NCI-H345 treated with DMSO at 0.1 percent for 48 hours (cell line): ENCODE data around the gene FTH1.
"Not testable (repeated sequence)": the region's sequence is repeated elsewhere in the genome, so short reads cannot be mapped to it uniquely, and the experiment has no call there.

ENCODE experiments used
- DNase-seq: peaks from one replicate; lab custom pipeline; 2025; ENCODE audit not compliant: unreplicated experiment; lab: John Stamatoyannopoulos, UW

The FTH1 gene

DNA sequence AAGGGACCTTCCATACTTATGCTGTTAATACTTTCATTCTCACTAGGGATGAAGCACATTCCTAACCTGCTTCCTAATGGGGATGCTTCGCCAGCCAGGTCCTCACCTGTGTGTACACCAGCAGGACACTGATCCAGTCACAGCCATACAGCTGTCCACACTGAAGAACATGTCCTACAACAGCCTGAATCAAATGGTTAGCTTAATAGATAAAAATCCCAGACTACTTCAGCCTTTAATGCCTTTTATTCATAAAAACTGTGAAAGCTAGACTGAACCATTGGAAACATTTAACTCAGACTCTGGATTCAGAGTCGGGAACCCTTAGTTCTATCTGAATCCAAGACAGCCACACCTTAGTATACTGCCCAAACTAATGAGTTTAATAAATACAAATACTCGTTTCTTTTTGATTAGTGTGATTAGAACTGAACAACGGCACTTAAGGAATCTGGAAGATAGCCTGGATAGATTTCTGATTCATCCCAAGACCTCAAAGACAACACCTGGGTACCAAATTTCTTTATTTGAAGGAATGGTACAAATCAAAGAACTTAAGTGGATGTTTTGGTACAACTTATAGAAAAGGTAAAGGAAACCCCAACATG is 3.3 kb downstream of the FTH1 start:
- DNase-seq, result no peak

- DNase-seq, result no peak
Observed at GRCh38 chr11:61963282-61964057, 4.0 kb downstream of the FTH1 start.

- no peak for DNase-seq
Observed at GRCh38 chr11:61963016-61963281, 4.5 kb downstream of the FTH1 start.

DNA sequence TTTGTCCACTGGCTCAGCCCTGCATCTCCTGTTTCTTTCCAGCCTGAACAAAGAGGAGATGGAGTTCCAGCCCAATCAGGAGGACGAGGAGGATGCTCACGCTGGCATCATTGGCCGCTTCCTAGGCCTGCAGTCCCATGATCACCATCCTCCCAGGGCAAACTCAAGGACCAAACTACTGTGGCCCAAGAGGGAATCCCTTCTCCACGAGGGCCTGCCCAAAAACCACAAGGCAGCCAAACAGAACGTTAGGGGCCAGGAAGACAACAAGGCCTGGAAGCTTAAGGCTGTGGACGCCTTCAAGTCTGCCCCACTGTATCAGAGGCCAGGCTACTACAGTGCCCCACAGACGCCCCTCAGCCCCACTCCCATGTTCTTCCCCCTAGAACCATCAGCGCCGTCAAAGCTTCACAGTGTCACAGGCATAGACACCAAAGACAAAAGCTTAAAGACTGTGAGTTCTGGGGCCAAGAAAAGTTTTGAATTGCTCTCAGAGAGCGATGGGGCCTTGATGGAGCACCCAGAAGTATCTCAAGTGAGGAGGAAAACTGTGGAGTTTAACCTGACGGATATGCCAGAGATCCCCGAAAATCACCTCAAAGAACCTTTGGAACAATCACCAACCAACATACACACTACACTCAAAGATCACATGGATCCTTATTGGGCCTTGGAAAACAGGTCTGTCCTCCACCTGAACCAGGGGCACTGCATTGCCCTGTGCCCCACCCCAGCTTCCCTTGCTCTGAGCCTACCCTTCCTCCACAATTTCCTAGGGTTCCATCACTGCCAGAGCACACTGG is 5.0 kb downstream of the FTH1 start:
- DNase-seq, result no peak

- DNase-seq, result no peak
Observed at GRCh38 chr11:61961570-61962212, 5.7 kb downstream of the FTH1 start.

GRCh38 chr11:61960532-61960931 is 6.9 kb downstream of the FTH1 start:
- DNase-seq, result no peak

- DNase-seq, result no peak
Observed at GRCh38 chr11:61959678-61960077, 7.8 kb downstream of the FTH1 start.

GRCh38 chr11:61959114-61959513 is 8.3 kb downstream of the FTH1 start:
- DNase-seq, result no peak

DNA sequence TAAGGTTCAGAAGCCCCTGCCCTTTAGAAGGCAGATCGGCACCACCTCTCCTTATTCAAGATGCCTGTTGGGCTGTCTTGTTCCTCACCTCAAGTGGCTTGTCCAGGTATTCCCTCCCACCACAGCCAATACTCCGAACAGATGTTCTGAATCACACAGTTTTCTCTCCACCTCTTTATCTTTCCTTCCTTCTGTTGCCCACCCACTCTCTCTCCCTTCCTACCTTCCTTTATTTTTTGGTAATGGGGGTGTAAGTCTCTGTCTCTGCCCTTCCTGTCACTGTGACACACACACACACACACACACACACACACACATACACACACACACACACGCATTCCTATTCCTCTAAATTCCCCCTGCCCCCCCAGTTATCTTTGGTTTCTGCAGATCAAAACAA is 8.8 kb downstream of the FTH1 start:
- DNase-seq, result no peak

DNA sequence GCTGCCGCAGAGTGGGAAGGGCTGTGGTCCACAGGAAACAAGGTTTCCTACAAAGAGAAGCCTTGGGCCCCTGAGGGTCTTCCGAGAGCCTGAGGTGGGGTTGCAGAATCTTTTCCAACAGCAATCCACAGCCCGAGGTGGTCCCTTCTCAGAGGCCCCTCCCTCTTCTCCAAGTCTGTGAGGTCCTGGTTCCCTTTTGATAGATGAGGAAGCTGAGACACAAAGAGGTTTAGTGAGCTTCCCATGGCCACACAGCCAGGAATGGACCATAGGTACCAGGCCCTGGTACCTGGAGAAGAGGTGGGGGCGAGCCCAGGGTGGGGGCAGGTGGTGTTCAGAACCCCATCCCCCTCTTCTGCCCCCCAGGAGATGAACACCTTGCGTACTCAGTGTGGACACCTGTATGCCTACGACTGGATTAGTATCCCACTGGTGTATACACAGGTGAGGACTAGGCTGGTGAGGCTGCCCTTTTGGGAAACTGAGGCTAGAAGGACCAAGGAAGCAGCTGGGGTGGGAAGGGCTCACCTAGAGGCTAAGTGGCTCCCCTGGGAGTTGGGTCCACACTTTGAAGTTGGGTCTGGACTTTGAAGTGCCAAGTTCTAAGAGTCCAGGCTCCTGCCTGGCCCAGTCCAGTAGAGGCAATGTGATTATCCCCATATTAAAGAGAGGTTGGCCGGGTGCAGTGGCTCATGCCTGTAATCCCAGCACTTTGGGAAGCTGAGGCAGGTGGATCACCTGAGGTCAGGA is 10.2 kb downstream of the FTH1 start:
- DNase-seq, result no peak

DNA sequence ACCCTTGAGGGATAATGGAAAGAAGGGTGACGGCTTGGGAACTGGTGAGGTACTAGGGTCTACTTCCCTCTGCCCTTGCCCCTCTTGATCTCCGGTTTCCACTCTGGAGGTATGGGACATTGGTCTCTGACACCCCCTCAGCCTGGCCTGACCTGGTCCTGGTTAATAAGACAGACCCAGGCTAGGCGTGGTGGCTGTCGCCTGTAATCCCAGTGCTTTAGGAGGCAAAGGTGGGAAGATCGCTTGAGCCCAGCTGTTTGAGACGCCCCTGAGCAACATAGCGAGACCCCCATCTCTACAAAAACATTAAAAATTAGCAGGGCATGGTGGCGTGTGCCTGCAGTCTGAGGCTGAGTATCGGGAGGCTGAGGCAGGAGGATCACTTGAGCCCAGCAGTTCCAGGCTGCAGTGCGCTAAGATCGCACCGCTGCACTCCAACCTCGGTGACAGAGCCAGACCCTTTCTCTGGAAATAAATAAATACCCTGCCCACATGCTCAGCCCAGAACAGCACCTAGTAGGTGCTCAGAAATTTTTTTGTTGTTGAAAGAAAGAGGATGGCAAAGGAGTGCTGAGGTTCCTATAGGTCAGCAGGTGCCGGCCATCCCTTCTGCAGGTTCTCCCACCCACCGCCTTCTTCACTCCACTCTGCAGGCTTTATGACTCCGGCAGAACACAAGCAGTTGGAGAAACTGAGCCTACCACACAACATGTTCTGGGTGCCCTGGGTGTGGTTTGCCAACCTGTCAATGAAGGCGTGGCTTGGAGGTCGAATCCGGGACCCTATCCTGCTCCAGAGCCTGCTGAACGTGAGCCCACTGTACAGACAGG is 11.0 kb downstream of the FTH1 start:
- DNase-seq, result no peak

GRCh38 chr11:61955422-61956135 is 11.9 kb downstream of the FTH1 start:
- no peak for DNase-seq

DNA sequence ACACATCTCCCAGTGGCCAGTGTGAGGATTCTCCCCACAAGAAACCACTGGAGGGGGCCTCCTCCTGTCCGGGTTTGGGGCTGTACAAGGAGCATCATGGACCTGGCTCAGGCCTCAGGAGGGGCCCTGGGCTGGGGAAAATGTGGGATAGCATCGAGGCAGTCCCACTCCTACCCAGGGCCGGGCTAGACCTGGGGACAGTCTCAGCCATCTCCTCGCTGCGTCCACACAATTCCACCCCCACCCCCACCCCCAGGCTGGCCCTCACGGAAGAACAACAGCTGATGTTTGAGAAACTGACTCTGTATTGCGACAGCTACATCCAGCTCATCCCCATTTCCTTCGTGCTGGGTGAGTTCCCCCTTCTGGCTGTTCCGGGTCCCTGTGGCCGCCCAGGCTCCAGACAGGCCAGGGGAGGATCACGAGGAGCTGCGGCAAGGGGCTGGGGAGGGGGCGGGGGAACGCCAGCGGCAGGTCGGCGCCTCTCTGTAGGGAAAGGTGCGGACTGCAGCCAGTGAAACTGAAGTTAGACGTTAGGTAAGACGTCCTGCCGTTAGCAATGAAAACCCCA is 12.5 kb downstream of the FTH1 start:
- no peak for DNase-seq

DNA sequence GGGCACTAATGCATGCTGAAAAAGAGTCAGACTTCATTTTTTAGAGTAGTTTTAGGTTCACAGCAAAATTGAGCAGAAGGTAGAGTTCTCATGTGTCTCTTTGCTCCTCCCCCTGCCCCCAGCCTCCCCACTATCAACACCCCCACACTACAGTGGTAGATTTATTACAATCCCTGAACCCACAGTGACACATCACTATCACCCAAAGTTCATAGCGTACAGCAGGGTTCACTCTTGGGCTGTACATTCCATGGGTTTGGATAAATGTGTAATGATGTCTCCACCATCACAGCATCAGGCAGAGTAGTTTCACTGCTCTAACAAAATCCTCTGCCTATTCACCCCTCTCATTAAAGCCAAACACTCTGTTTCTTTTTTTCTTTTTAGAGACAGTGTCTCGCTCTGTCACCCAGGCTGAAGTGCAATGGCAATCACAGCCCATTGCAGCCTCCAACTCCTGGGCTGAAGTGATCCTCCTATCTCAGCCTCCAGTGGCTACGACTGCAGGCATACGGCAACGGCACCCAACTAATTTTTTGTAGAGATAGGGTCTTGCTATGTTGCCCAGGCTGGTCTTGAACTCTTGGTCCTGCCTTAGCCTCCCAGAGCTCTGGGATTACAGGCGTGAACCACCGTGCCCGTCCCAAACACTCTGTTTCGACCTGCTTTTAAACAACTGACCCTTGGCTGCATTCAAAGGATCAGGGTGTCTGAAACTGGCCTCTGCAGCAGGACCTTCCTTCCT is 13.2 kb downstream of the FTH1 start:
- DNase-seq, result no peak

DNA sequence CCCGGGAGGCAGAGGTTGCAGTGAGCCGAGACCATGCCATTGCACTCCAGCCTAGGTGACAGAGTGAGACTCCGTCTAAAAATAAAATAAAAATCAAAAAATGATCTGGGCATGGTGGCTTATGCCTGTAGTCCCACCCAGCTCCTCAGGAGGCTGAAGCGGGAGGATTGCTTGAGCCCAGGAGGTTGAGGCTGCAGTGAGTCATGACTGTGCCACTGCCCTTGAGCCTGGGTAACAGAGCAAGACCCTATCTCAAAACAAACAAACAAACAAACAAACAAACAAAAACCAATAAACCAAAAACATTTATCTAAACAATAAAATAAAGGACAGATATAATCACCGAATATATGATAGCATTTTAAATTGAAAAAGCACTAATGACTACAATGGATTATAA is 13.8 kb downstream of the FTH1 start:
- not testable (repeated sequence) for DNase-seq

- no peak for DNase-seq
Observed at GRCh38 chr11:61952882-61953281, 14.6 kb downstream of the FTH1 start.

DNA sequence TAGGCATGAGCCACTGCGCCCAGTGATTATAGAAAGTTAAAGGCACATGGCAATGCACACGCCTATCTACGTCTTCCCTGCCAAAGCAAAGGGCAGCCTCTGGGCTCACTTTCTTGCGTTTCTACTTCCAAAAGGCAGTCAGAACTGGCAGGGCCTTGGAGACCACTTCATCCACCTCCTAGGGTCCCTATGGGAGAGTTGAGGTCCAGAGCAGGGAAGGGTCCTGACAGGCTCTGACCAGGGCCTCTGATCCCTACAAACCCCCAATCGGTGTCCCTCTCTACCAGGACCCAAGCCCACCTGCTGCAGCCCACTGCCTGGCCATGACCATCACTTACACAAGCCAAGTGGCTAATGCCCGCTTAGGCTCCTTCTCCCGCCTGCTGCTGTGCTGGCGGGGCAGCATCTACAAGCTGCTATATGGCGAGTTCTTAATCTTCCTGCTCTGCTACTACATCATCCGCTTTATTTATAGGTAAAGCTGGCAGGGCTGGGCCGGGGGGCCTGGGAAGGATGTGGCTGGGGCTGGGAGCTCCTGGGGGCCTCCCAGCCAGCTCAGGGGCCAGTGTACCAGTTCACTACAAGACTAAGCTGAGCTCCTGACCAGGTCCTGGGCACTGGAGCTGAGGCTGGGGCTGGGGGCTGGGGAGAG is 15.8 kb downstream of the FTH1 start:
- no peak for DNase-seq

- DNase-seq, result no peak
Observed at GRCh38 chr11:61950035-61950547, 17.3 kb downstream of the FTH1 start, which contains the start of gene BEST1. TSS of gene BEST1 (plus strand) at chr11:61950351. CDS start at chr11:61951807, 1,456 bp downstream.
